Activated CD4-positive, alpha-beta memory T cell treated with anti-CD3 and anti-CD28 coated beads, Interleukin-2, amount 10 ng/mL, durations not matched to agents 7 days and 5 days (primary cell): Measurements from ENCODE around the gene ASIC3. TPM values are rescaled to one million over a fixed set of nuclear protein-coding genes. Genes with fewer than 3 reads are reported as not detected.
A peak's percentile ranks its signal among the peaks of the same experiment; 100 is the strongest.

ENCODE experiments used
- CTCF ChIA-PET: fragments of 350-600 bp; sonication (Branson Sonifier 250); formaldehyde crosslinking; loops from one replicate; lab custom pipeline; 2021; ENCODE audit warnings: antibody characterized with exemption, inconsistent platforms; lab: Charles Lee
- POLR2A ChIA-PET: fragments of 350-600 bp; sonication (Branson Sonifier 250); formaldehyde crosslinking; loops from one replicate; lab custom pipeline; 2021; ENCODE audit warnings: antibody characterized with exemption; lab: Charles Lee
- DNase-seq: peaks from one replicate; pipeline ENCODE4 v3.0.0-alpha.2; 2020
- H3K27ac Mint-ChIP-seq: one replicate; pipeline ENCODE4 v1.8.0; 2021; ENCODE audit warnings: mild to moderate bottlenecking, mixed read lengths
- H3K27me3 Mint-ChIP-seq: one replicate; pipeline ENCODE4 v1.8.0; 2021; ENCODE audit warnings: mixed read lengths
- H3K36me3 Mint-ChIP-seq: one replicate; pipeline ENCODE4 v1.8.0; 2021; ENCODE audit warnings: low read depth, mixed read lengths
- H3K4me1 Mint-ChIP-seq: one replicate; pipeline ENCODE4 v1.8.0; 2021; ENCODE audit warnings: mixed read lengths
- H3K4me3 Mint-ChIP-seq: one replicate; pipeline ENCODE4 v1.8.0; 2021; ENCODE audit warnings: mild to moderate bottlenecking, mixed read lengths
- H3K9me3 Mint-ChIP-seq: one replicate; pipeline ENCODE4 v1.8.0; 2021; ENCODE audit warnings: mixed read lengths
- total RNA-seq, 2 experiments: library from RNA; stranded (reverse); gene quantifications; one replicate each; pipeline ENCODE4 v1.2.3, GENCODE V29; 2021

ASIC3 gene
- total RNA-seq, 2 experiments from 2014 or later: 5.5 to 6.2 TPM

GRCh38 chr7:151053751-151054150 is 5.4 kb downstream of the ASIC3 start:
- no peak for DNase-seq
- Mint-ChIP-seq H3K27ac (no peak overlapping the region), H3K4me3 (no peak overlapping the region), H3K4me1 (peaks cover 39% of the 10 kb centered on the region), H3K27me3 (peaks cover 10% of the 10 kb centered on the region), H3K9me3 (no peaks in the 10 kb centered on the region), H3K36me3 (peaks cover 5% of the 10 kb centered on the region)
- POLR2A ChIA-PET: no interaction called here
- CTCF ChIA-PET: no interaction called here

- DNase-seq: no peak
- Mint-ChIP-seq H3K4me3 (peak overlapping the region; percentile 84), H3K4me1 (peaks cover 55% of the 10 kb centered on the region), H3K36me3 (peaks cover 5% of the 10 kb centered on the region), H3K27ac (no peak overlapping the region), H3K27me3 (peaks cover 2% of the 10 kb centered on the region), H3K9me3 (no peaks in the 10 kb centered on the region)
- ChIA-PET POLR2A (interaction anchor here (1.3 kb wide), 1 partner anchor 12 kb away, joined by 3 read pairs; no protein-coding TSS in a partner anchor), CTCF (no interaction called here)
Measured at GRCh38 chr7:151056283-151056665, 7.9 kb downstream of the ASIC3 start.

- peaks cover 59% of the 10 kb centered on the region for H3K4me1 Mint-ChIP-seq
- POLR2A ChIA-PET: interaction anchor here (1.0 to 1.3 kb wide), 2 partner anchors 8 to 13 kb away, joined by 3 read pairs; partner anchors contain the start of gene ASIC3
- CTCF ChIA-PET: no interaction called here
- H3K27ac Mint-ChIP-seq: peak overlapping the region; percentile 8
- H3K9me3 Mint-ChIP-seq: no peaks in the 10 kb centered on the region
- peaks cover 2% of the 10 kb centered on the region for H3K27me3 Mint-ChIP-seq
- DNase-seq: no peak
- H3K36me3 Mint-ChIP-seq: peaks cover 11% of the 10 kb centered on the region
- H3K4me3 Mint-ChIP-seq: peak overlapping the region; percentile 84
Measured at GRCh38 chr7:151056666-151057505, 8.6 kb downstream of the ASIC3 start.

- no peaks in the 10 kb centered on the region for H3K9me3 Mint-ChIP-seq
- H3K4me1 Mint-ChIP-seq: peaks cover 59% of the 10 kb centered on the region
- CTCF ChIA-PET: no interaction called here
- POLR2A ChIA-PET: interaction anchor here (1.0 to 1.3 kb wide), 2 partner anchors 9 to 13 kb away, joined by 3 read pairs; partner anchors contain the start of gene ASIC3
- peaks cover 11% of the 10 kb centered on the region for H3K36me3 Mint-ChIP-seq
- H3K4me3 Mint-ChIP-seq: peak within 1 kb of the TSS; percentile 84
- no peak for DNase-seq
- H3K27ac Mint-ChIP-seq: peak within 1 kb of the TSS; percentile 94
- peaks cover 1% of the 10 kb centered on the region for H3K27me3 Mint-ChIP-seq
Measured at GRCh38 chr7:151057506-151057988, 9.2 kb downstream of the ASIC3 start, which contains the start of gene CDK5. Gene CDK5, minus strand, starts transcription at chr7:151057897. Its CDS starts 49 bp downstream, at chr7:151057848.

- no peaks in the 10 kb centered on the region for H3K27me3 Mint-ChIP-seq
- no peaks in the 10 kb centered on the region for H3K9me3 Mint-ChIP-seq
- peaks cover 52% of the 10 kb centered on the region for H3K4me1 Mint-ChIP-seq
- POLR2A ChIA-PET: interaction anchor here (0.6 to 3.0 kb wide), 10 partner anchors 10 to 651 kb away, joined by 3 to 13 read pairs (median 4); partner anchors contain the start of genes ABCB8, ASIC3, FASTK and NUB1
- peak; percentile 98 for DNase-seq
- CTCF ChIA-PET: interaction anchor here (0.7 to 1.5 kb wide), 9 partner anchors 15 to 160 kb away, joined by 3 to 10 read pairs (median 4); partner anchors contain the start of genes ABCB8 and FASTK
- H3K36me3 Mint-ChIP-seq: peaks cover 8% of the 10 kb centered on the region
- peak overlapping the region; percentile 84 for H3K4me3 Mint-ChIP-seq
- H3K27ac Mint-ChIP-seq: peak overlapping the region; percentile 94
Measured at GRCh38 chr7:151057989-151058780, 9.9 kb downstream of the ASIC3 start.

- no peaks in the 10 kb centered on the region for H3K9me3 Mint-ChIP-seq
- peaks cover 48% of the 10 kb centered on the region for H3K4me1 Mint-ChIP-seq
- no peaks in the 10 kb centered on the region for H3K27me3 Mint-ChIP-seq
- peak overlapping the region; percentile 94 for H3K27ac Mint-ChIP-seq
- ChIA-PET POLR2A (interaction anchor here (0.6 to 3.0 kb wide), 9 partner anchors 17 to 652 kb away, joined by 3 to 13 read pairs (median 4); partner anchors contain the start of genes ABCB8, FASTK and NUB1), CTCF (interaction anchor here (0.7 to 1.5 kb wide), 9 partner anchors 14 to 161 kb away, joined by 3 to 10 read pairs (median 4); partner anchors contain the start of genes ABCB8 and FASTK)
- peaks cover 14% of the 10 kb centered on the region for H3K36me3 Mint-ChIP-seq
- peak overlapping the region; percentile 84 for H3K4me3 Mint-ChIP-seq
- DNase-seq: peak; percentile 38
Measured at GRCh38 chr7:151058781-151059366, 10.5 kb downstream of the ASIC3 start.

GRCh38 chr7:151059367-151060112 is 11.2 kb downstream of the ASIC3 start, which contains the start of gene SLC4A2:
Gene SLC4A2, plus strand, starts transcription at chr7:151059589. Its CDS starts 2,399 bp downstream, at chr7:151061988.
- DNase-seq: peak; percentile 76
- H3K4me3 Mint-ChIP-seq: peak within 1 kb of the TSS; percentile 84
- H3K27me3 Mint-ChIP-seq: no peaks in the 10 kb centered on the region
- CTCF ChIA-PET: interaction anchor here (0.8 to 1.5 kb wide), 7 partner anchors 14 to 51 kb away, joined by 3 to 10 read pairs (median 5); partner anchors contain the start of genes ABCB8 and FASTK
- H3K36me3 Mint-ChIP-seq: peaks cover 16% of the 10 kb centered on the region
- H3K27ac Mint-ChIP-seq: peak within 1 kb of the TSS; percentile 94
- H3K9me3 Mint-ChIP-seq: no peaks in the 10 kb centered on the region
- POLR2A ChIA-PET: interaction anchor here (1.2 to 3.0 kb wide), 7 partner anchors 21 to 653 kb away, joined by 3 to 13 read pairs (median 5); partner anchors contain the start of genes ABCB8 and FASTK
- H3K4me1 Mint-ChIP-seq: peaks cover 44% of the 10 kb centered on the region

- H3K4me1 Mint-ChIP-seq: peaks cover 40% of the 10 kb centered on the region
- H3K27me3 Mint-ChIP-seq: no peaks in the 10 kb centered on the region
- peak overlapping the region; percentile 52 for H3K27ac Mint-ChIP-seq
- peak overlapping the region; percentile 84 for H3K4me3 Mint-ChIP-seq
- peaks cover 19% of the 10 kb centered on the region for H3K36me3 Mint-ChIP-seq
- ChIA-PET CTCF (interaction anchor here (0.7 to 1.3 kb wide), 2 partner anchors 32 to 51 kb away, joined by 3 to 5 read pairs; partner anchors contain the start of gene ABCB8), POLR2A (interaction anchor here (0.9 to 3.0 kb wide), 5 partner anchors 20 to 50 kb away, joined by 4 to 13 read pairs (median 5); partner anchors contain the start of genes ABCB8 and FASTK)
- no peaks in the 10 kb centered on the region for H3K9me3 Mint-ChIP-seq
- no peak for DNase-seq
Measured at GRCh38 chr7:151060113-151060415, 11.7 kb downstream of the ASIC3 start.

GRCh38 chr7:151060416-151061212 is 12.3 kb downstream of the ASIC3 start:
- Mint-ChIP-seq H3K27me3 (no peaks in the 10 kb centered on the region), H3K36me3 (peaks cover 24% of the 10 kb centered on the region), H3K27ac (peak overlapping the region; percentile 52), H3K4me1 (peaks cover 40% of the 10 kb centered on the region), H3K4me3 (peak overlapping the region; percentile 84), H3K9me3 (no peaks in the 10 kb centered on the region)
- ChIA-PET CTCF (interaction anchor here (0.7 to 1.3 kb wide), 3 partner anchors 20 to 51 kb away, joined by 3 to 5 read pairs (median 3); partner anchors contain the start of genes ABCB8 and FASTK), POLR2A (interaction anchor here (0.9 to 3.0 kb wide), 5 partner anchors 20 to 50 kb away, joined by 4 to 13 read pairs (median 5); partner anchors contain the start of genes ABCB8 and FASTK)
- peak; percentile 24 for DNase-seq

GRCh38 chr7:151061213-151062110 is 13.1 kb downstream of the ASIC3 start:
- no peaks in the 10 kb centered on the region for H3K27me3 Mint-ChIP-seq
- no peak for DNase-seq
- peak overlapping the region; percentile 34 for H3K27ac Mint-ChIP-seq
- peak overlapping the region; percentile 84 for H3K4me3 Mint-ChIP-seq
- ChIA-PET CTCF (interaction anchor here (0.7 to 1.3 kb wide), 2 partner anchors 19 to 33 kb away, joined by 3 to 5 read pairs; partner anchors contain the start of genes ABCB8 and FASTK), POLR2A (interaction anchor here (1.6 to 3.0 kb wide), 2 partner anchors 29 to 51 kb away, joined by 5 to 8 read pairs; no protein-coding TSS in a partner anchor)
- peaks cover 37% of the 10 kb centered on the region for H3K4me1 Mint-ChIP-seq
- H3K9me3 Mint-ChIP-seq: no peaks in the 10 kb centered on the region
- H3K36me3 Mint-ChIP-seq: peaks cover 25% of the 10 kb centered on the region
